Measurements from ENCODE around the gene UHRF2. TPM values are rescaled to one million over a fixed set of nuclear protein-coding genes. Genes with fewer than 3 reads are reported as not detected.

UHRF2 gene
- total RNA-seq, 1 experiment from 2014 or later, result 39.0 TPM

GRCh38 chr9:6501526-6502210, 88.7 kb downstream of the UHRF2 start:
- DNase-seq (ENCODE audit: low spot score), result no peak
- TF ChIP-seq ATF1 (CRISPR knock-in tag; IDR thresholded peaks at IDR 0.05), result no peak
- no peak for TF ChIP-seq ARID4B (CRISPR knock-in tag; IDR thresholded peaks at IDR 0.05; ENCODE audit: borderline replicate concordance)
- TF ChIP-seq NR1H2 (CRISPR knock-in tag; IDR thresholded peaks at IDR 0.05), result no peak
- no peak for TF ChIP-seq TP53 (CRISPR knock-in tag; IDR thresholded peaks at IDR 0.05)
- TF ChIP-seq AR (CRISPR knock-in tag; IDR thresholded peaks at IDR 0.05), result no peak
- no peak for TF ChIP-seq NFYB (CRISPR knock-in tag; conservative IDR thresholded peaks at IDR 0.05; ENCODE audit: low read depth)
- no peak for TF ChIP-seq USF1 (CRISPR knock-in tag; IDR thresholded peaks at IDR 0.05)
- no peak for TF ChIP-seq ZNF317 (CRISPR knock-in tag; IDR thresholded peaks at IDR 0.05; ENCODE audit: borderline replicate concordance, low read depth)
- TF ChIP-seq FOXP1 (CRISPR knock-in tag; IDR thresholded peaks at IDR 0.05; ENCODE audit: borderline replicate concordance), result no peak
- TF ChIP-seq CDX4 (CRISPR knock-in tag; IDR thresholded peaks at IDR 0.05; ENCODE audit: borderline replicate concordance), result no peak
- no peak for TF ChIP-seq ETV6 (CRISPR knock-in tag; IDR thresholded peaks at IDR 0.05)
- TF ChIP-seq TEAD1 (CRISPR knock-in tag; IDR thresholded peaks at IDR 0.05), result no peak
- TF ChIP-seq AFF4 (CRISPR knock-in tag; IDR thresholded peaks at IDR 0.05; ENCODE audit: borderline replicate concordance), result no peak
- no peak for TF ChIP-seq ZNF232 (CRISPR knock-in tag; IDR thresholded peaks at IDR 0.05)
- TF ChIP-seq NR3C1 (CRISPR knock-in tag; conservative IDR thresholded peaks at IDR 0.05; ENCODE audit: low read depth), result no peak
- TF ChIP-seq FOXJ3 (CRISPR knock-in tag; IDR thresholded peaks at IDR 0.05; ENCODE audit: borderline replicate concordance), result no peak
- no peak for TF ChIP-seq STAT6 (CRISPR knock-in tag; conservative IDR thresholded peaks at IDR 0.05; ENCODE audit: low read depth)
- no peak overlapping the region for H3K4me3 Mint-ChIP-seq
- H3K27ac Mint-ChIP-seq, result no peak overlapping the region
- no peaks in the 10 kb centered on the region for H3K9me3 Mint-ChIP-seq
- ChIA-PET POLR2A (no interaction called here), CTCF (no interaction called here)
- H3K36me3 Mint-ChIP-seq, result peaks cover 46% of the 10 kb centered on the region
- H3K27me3 Mint-ChIP-seq (ENCODE audit: low read depth), result no peaks in the 10 kb centered on the region
- H3K4me1 Mint-ChIP-seq, result peaks cover 6% of the 10 kb centered on the region
- ATAC-seq, result no peak
